DOHH2 (cell line): ENCODE data around the gene HAT1.

ENCODE experiments used
- EZH2phosphoT487 ChIP-seq: fragments of 200-600 bp; sonication (generic); IDR thresholded peaks from 2 replicates; pipeline ENCODE4 v1.6.1; 2017; ENCODE audit warnings: borderline replicate concordance, mild to moderate bottlenecking, antibody characterized with exemption, low read length, moderate library complexity, mixed read lengths
- TF ChIP-seq, protein P1 (sequence below): fragments of 200-600 bp; sonication (generic); IDR thresholded peaks from one replicate; pipeline ENCODE4 v1.5.1; 2014; ENCODE audit warnings: antibody characterized with exemption, mild to moderate bottlenecking, low read depth, low read length; ENCODE audit not compliant: poor library complexity, severe bottlenecking

DNA sequence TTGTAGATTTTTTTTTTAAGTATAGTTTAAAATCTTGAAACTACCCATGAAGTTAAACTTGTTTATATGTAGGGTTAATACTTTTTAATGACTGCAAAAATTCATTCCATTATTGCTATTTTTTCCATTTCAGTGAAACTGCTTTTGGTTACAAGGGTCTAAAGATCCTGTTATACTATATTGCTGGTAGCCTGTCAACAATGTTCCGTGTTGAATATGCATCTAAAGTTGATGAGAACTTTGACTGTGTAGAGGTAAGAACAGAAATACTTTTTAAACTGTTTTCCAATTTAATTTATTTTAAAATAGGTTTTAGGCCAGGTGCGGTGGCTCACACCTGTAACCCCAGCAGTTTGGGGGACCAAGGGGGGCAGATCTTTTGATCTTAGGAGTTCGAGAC lies 30.5 kb downstream of the HAT1 start:
- TF ChIP-seq, protein P1, sequence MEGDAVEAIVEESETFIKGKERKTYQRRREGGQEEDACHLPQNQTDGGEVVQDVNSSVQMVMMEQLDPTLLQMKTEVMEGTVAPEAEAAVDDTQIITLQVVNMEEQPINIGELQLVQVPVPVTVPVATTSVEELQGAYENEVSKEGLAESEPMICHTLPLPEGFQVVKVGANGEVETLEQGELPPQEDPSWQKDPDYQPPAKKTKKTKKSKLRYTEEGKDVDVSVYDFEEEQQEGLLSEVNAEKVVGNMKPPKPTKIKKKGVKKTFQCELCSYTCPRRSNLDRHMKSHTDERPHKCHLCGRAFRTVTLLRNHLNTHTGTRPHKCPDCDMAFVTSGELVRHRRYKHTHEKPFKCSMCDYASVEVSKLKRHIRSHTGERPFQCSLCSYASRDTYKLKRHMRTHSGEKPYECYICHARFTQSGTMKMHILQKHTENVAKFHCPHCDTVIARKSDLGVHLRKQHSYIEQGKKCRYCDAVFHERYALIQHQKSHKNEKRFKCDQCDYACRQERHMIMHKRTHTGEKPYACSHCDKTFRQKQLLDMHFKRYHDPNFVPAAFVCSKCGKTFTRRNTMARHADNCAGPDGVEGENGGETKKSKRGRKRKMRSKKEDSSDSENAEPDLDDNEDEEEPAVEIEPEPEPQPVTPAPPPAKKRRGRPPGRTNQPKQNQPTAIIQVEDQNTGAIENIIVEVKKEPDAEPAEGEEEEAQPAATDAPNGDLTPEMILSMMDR: no peak
- no peak for TF ChIP-seq EZH2phosphoT487
